Activated CD4-positive, alpha-beta T cell treated with anti-CD3 and anti-CD28 coated beads, Interleukin-2, Interleukin-6, amounts not matched to agents 100 ng/mL and 50 ng/mL, durations not matched to agents 16 hours and 8 hours (primary cell): ENCODE measurements around the gene TMEM61.
"Not testable (repeated sequence)": the region's sequence is repeated elsewhere in the genome, so short reads cannot be mapped to it uniquely, and the experiment has no call there.

ENCODE experiments used
- DNase-seq: peaks from one replicate; pipeline ENCODE4 v3.0.0-alpha.2; 2020

Gene TMEM61

GRCh38 chr1:55005351-55006140 is 25.1 kb downstream of the TMEM61 start:
- no peak for DNase-seq

DNA sequence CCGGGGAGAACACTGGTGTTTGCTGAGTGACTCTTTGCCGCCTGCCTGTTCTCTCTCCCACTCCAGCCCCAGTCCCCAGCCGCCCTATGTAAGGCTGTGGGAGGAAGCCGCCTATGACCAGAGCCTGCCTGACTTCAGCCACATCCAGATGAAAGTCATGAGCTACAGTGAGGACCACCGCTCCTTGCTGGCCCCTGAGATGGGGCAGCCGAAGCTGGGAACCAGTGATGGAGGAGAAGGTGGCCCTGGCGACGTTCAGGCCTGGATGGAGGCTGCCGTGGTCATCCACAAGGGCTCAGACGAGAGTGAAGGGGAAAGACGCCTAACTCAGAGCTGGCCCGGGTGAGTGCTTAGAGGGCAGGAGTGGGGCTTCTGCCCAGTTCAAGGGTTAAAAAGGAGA is 26.5 kb downstream of the TMEM61 start:
- no peak for DNase-seq

DNA sequence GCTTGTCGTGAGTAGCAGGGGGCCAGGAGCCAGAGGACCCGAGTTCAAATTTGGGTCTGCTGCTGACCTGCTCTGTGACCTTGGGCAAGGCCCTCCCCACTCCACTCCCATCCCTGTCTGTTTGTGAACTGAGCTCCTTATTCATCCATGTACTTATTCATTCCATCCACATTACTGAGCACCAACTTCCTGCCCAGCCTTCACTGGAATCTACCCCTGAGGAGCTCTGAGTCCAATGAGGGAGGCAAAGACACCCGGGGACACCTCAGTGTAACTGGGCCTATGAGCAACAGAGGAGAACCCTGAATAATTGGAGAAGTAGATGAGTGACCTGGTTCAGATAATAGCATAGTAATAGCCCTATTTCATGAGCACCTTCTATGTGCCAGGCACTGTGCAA is 27.2 kb downstream of the TMEM61 start:
- no peak for DNase-seq

DNA sequence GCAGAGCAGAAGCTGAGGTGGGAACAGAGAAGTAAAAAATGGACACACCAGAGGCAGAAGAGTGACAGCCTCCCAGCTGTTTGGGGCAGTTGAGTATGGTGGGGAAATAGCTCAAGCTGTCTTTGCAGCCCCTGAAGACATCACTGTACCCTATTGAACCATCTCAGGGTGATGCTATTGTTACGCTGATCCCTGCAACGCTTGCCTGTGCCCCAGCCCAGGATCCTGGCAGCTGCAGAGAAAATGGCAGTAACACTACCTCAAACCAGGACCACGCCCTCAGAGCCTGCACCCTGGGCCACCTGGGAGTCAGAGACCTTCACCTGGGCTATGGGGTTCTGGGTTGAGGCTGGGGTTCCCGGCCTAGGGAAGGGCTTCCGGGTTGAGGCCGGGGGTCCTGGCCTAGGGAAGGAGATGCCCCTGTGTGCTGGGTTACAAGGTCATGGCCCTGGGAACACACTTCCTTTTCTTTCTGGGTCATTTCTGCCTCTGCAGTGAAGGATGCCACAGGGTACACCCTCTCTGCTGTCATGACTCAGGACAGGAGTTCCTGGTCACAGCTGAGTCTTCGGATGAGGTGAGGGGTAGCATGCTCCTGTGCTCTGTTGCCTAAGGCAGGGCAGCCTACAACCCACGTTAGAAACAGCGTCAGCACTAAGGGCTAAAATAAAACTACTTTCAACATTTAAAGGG is 29.9 kb downstream of the TMEM61 start:
- DNase-seq: no peak

- no peak for DNase-seq
Measured at GRCh38 chr1:55010887-55011217, 30.4 kb downstream of the TMEM61 start.

- no peak for DNase-seq
Measured at GRCh38 chr1:55012661-55013060, 32.2 kb downstream of the TMEM61 start.

- no peak for DNase-seq
Measured at GRCh38 chr1:55015123-55015522, 34.7 kb downstream of the TMEM61 start.

DNA sequence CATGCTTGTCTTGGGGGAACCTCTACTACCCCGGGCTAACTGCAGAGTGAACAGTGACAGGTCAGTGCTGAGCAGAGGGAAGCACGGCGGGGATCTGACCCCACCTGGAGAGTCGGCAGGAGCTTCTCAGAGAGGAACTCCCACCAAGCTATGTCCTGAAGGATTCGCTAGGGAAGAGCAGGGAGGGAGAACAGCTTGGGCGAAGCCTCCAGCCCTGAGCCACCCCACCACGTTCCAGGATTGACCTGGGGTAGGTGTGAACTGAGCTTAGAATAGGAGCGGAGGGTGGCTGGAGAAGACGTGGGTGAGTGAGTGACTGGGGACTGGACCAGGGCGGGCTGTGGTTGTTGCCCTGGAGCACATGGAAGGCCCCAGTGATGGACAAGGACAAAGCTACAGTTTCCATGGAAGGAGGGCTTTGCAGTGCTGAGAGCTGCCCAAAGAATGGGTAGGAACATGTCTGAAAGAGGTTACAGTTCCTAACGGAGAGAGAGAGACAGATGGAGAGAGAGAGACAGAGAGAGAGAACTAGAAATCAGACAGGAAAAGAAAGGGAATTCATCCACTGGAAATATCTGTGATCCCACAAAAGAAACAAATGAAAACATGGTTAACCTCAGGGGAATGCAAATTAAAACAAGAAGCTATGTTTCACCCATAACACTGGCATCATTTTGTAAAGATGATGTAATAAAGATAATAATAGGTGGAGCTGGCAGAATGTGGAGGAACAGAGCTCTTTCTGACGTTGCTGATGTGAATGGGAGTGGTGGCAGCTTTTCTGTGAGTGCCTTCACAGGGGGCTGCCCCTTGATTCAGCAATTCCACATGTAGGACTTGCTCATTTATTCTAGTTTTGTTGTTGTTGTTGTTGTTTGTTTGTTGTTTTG is 35.5 kb downstream of the TMEM61 start:
- DNase-seq: no peak

GRCh38 chr1:55018395-55018794 is 38.0 kb downstream of the TMEM61 start:
- DNase-seq: no peak

DNA sequence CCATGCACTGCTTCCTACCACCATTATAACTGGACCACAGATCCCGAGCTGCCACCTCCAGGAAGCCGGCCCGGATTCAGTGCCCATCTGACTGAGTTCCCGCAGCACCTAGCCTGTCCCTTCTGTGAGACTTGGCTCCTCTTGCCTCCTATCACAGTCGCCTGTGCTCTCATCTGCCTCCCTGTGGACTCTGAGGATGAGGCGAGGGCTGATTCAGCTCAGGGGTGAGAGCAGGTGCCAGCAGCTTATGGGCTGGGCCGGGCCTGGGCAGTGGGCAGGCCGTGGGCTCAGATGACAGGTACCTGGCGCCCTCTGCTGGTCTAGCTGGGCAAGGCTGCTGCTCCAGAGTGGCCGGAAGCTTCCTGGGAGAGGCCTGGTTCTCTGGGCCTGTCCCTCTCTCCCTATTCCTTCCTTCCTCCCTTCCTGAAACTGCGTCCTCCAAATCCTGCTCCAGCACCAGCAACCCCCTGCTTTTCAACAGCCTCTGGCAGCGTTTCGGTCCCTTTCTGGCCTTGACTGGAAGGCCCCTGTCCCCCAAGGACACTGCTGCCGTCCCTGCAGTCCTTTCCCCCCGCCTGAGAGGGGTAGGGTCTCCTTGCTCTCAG is 41.6 kb downstream of the TMEM61 start:
- DNase-seq: peak; percentile 81

GRCh38 chr1:55024163-55024562 is 43.7 kb downstream of the TMEM61 start:
- not testable (repeated sequence) for DNase-seq

GRCh38 chr1:55026682-55027081 is 46.3 kb downstream of the TMEM61 start:
- not testable (repeated sequence) for DNase-seq

- DNase-seq: not testable (repeated sequence)
Measured at GRCh38 chr1:55031098-55031497, 50.7 kb downstream of the TMEM61 start.

GRCh38 chr1:55033265-55033614 is 52.8 kb downstream of the TMEM61 start:
- no peak for DNase-seq

DNA sequence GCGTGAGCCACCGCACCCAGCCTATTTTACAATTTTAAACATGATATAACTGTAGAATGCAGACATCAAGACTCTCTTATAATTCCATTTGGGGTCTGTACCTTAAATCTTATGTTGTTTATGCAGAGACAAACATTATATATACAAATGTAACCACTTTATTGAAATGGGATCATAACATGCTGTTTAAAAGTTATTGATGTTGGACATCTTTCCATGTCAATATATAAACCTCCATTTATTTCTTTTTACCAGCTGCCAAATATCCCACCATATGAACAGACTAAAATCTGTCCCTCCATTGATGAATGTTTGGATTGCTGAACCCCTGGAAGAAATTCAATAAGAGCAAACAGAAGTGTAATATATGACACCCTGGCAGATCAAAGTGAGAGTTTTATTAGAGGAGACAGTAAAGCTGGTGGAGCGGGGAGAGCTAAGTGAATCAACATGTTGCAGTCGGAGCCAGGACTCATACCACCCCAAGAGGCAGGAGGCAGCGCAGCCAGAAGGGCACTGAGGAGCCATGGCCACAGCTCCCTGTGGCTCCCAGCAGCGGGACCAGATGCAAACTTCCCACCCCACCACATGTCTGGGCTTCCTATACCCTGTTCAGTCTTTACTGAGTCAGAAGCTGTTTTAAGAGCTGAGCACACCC is 54.2 kb downstream of the TMEM61 start:
- DNase-seq: no peak

DNA sequence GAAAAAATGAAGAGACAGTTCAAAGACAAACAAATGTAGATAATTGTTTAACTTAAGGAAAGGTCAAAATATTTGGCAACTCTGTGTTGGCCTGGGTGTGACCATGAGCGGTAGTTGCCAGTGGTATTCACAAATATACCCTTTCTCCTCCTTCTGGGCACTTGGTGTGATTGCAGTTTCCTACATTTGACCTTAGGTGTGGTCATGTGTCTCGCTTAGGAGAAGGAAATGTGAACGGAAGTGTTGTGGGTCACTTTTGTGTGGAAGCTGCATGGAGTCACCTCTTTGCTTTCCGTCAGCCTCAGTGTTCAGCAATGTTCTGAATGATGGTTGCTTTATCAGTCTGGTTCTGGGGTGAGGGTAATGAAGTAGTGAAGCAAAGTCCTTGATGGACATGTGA is 55.5 kb downstream of the TMEM61 start:
- DNase-seq: no peak

GRCh38 chr1:55037733-55038551 is 57.5 kb downstream of the TMEM61 start:
- DNase-seq: no peak

- no peak for DNase-seq
Measured at GRCh38 chr1:55038552-55038838, 58.1 kb downstream of the TMEM61 start.

- DNase-seq: no peak
Measured at GRCh38 chr1:55038974-55039341, 58.5 kb downstream of the TMEM61 start.

- DNase-seq: no peak
Measured at GRCh38 chr1:55039342-55040082, 59.1 kb downstream of the TMEM61 start, which contains the start of gene PCSK9. TSS of gene PCSK9 (plus strand) at chr1:55039548. CDS start at chr1:55039838, 290 bp downstream.
